Spleen (tissue), 11 donors: ENCODE data around the gene PCMTD2. TPM values are rescaled to one million over a fixed set of nuclear protein-coding genes. Genes with fewer than 3 reads are reported as not detected.

ENCODE experiments used
- DNase-seq: peaks from one replicate; pipeline ENCODE4 v3.0.0-alpha.2; 2020
- H3K27ac ChIP-seq, 8 donors: fragments of 200-600 bp; sonication (generic) in 7 of 8; 1 replicate in 4 of 8; 2 replicates in 4 of 8; pipeline versions ENCODE4 v1.5.0 to v1.8.0; 2016 to 2021; ENCODE audit warnings: inconsistent platforms in 4 of 8, mild to moderate bottlenecking in 4 of 8, moderate library complexity in 1 of 8
- H3K27me3 ChIP-seq, 7 donors: fragments of 200-600 bp; sonication (generic) in 6 of 7; replicated peaks in 1 of 7; 1 replicate in 4 of 7; 2 replicates in 3 of 7; pipeline versions ENCODE4 v1.5.0 to v1.8.0; 2016 to 2021; ENCODE audit warnings: inconsistent platforms in 3 of 7, mild to moderate bottlenecking in 1 of 7
- H3K36me3 ChIP-seq, 6 donors: fragments of 200-600 bp; sonication (generic) in 5 of 6; 1 replicate in 4 of 6; 2 replicates in 2 of 6; pipeline versions ENCODE4 v1.5.0 to v1.8.0; 2016 to 2021; ENCODE audit warnings: inconsistent platforms in 2 of 6
- H3K4me1 ChIP-seq, 6 donors: fragments of 200-600 bp; sonication (generic) in 5 of 6; 1 replicate in 3 of 6; 2 replicates in 3 of 6; pipeline versions ENCODE4 v1.5.0 to v1.8.0; 2016 to 2021; ENCODE audit warnings: inconsistent platforms in 3 of 6
- H3K4me3 ChIP-seq, 8 donors: fragments of 200-600 bp; sonication (generic) in 7 of 8; 1 replicate in 4 of 8; 2 replicates in 4 of 8; pipeline versions ENCODE4 v1.5.0 to v1.8.0; 2016 to 2021; ENCODE audit warnings: inconsistent platforms in 4 of 8, mild to moderate bottlenecking in 4 of 8, moderate library complexity in 2 of 8
- H3K9me3 ChIP-seq, 8 donors: fragments of 200-600 bp; sonication (generic) in 7 of 8; 1 replicate in 4 of 8; 2 replicates in 4 of 8; pipeline versions ENCODE4 v1.5.0 to v1.8.0; 2016 to 2021; ENCODE audit warnings: inconsistent platforms in 4 of 8
- CTCF ChIP-seq, 11 experiments: fragments of 200-600 bp in 7 of 11; fragments of 450-650 bp in 4 of 11; sonication (generic) in 4 of 11; IDR thresholded peaks in 8 of 11; conservative IDR thresholded peaks in 3 of 11; 1 replicate in 7 of 11; 2 replicates in 4 of 11; pipeline versions ENCODE4 v1.4.0 to v1.8.0; 2016 to 2021; ENCODE audit warnings: antibody characterized with exemption in 11 of 11, inconsistent platforms in 4 of 11, mild to moderate bottlenecking in 1 of 11
- POLR2A ChIP-seq, 3 donors: fragments of 450-650 bp; IDR thresholded peaks; one replicate each; pipeline ENCODE4 v1.5.1; 2017; ENCODE audit warnings: antibody characterized with exemption in 3 of 3, mild to moderate bottlenecking in 1 of 3
- POLR2AphosphoS5 ChIP-seq, 3 donors: sonication (generic); formaldehyde crosslinking; IDR thresholded peaks; one replicate each; pipeline ENCODE4 v1.5.1; 2017; ENCODE audit warnings: antibody characterized with exemption in 3 of 3
- WGBS, 5 donors: extraction: QIAGEN DNeasy Blood & Tissue Kit in 3 of 5; methylation state at CpG; one replicate each; pipeline versions ENCODE4 v1.1.5 to v1.1.7; 2013 to 2018; 5-methylcytosine and 5-hydroxymethylcytosine counted together
- intact Hi-C: fragments of 100-400 bp; cut with DNase I; formaldehyde crosslinking; loops from one replicate; pipeline ENCODE4 v1.15.0; 2023; ENCODE audit warnings: low total_unique reads
- polyA plus RNA-seq, 3 donors: library from polyadenylated mRNA; stranded (reverse); fragments of 200-250 nt; gene quantifications; one replicate each; pipeline ENCODE4 v1.2.1, GENCODE V29; 2013
- total RNA-seq, 7 donors: library from RNA; depleted of rRNA in 3 of 7; stranded (reverse); fragments of >200 nt in 3 of 7; fragmentation: NEBNext Ultra II Directional in 4 of 7; extraction: Animal tissue kit (Norgen Biotek cat#: 25700) in 4 of 7; gene quantifications; one replicate each; pipeline versions ENCODE4 v1.1.0 to v1.2.1, GENCODE V29; 2016 to 2021
- donor health status: healthy with polysubstance abuse.
- donor health status: DM: no; HTN: no; CAD: no; lungs with moderate emphysema.
- donor health status: DM: no; HTN: no; CAD: no.
- donor health status: Bipolar disorder and iron deficiency.
- donor health status: healthy.
- donor health status: DM: no; HTN: no; CAD: no.
- donor health status: DM: yes; HTN: yes; CAD: no.

PCMTD2 gene
- total and polyA plus RNA-seq, 10 donors, result 36.0 to 104 (median 68.3) TPM

- WGBS, 5 donors, result 92 to 98% (median 95%) methylated on average over 10 of the region's 10 CpGs
- no peak for DNase-seq
Measured at GRCh38 chr20:64268174-64268573, 12.6 kb downstream of the PCMTD2 start.

GRCh38 chr20:64269604-64270411 is 14.3 kb downstream of the PCMTD2 start:
- Histone ChIP-seq H3K36me3 (peaks cover 0 to 78% (median 38%) of the 10 kb centered on the region in 6 donors), H3K9me3 (no peaks in the 10 kb centered on the region), H3K4me3 (no peak overlapping the region), H3K27ac (no peak overlapping the region), H3K4me1 (peaks cover 0 to 13% (median 2%) of the 10 kb centered on the region in 6 donors), H3K27me3 (no peaks in the 10 kb centered on the region)
- DNase-seq, result no peak
- intact Hi-C loops, result no loop called here
- WGBS, 5 donors, result 93 to 98% (median 95%) methylated on average over 53 of the region's 53 CpGs
- no peak for TF ChIP-seq POLR2A (IDR thresholded peaks at IDR 0.05)
- TF ChIP-seq CTCF (IDR thresholded peaks at IDR 0.05 in 8 of 11, conservative IDR thresholded peaks at IDR 0.05 in 3 of 11), result no peak
- no peak for TF ChIP-seq POLR2AphosphoS5 (IDR thresholded peaks at IDR 0.05)

More at GRCh38 chr20:64268174-64268573, 12.6 kb downstream of the PCMTD2 start:
- Histone ChIP-seq H3K27ac (no peak overlapping the region), H3K4me1 (peaks cover 0 to 27% (median 4%) of the 10 kb centered on the region in 6 donors), H3K4me3 (no peak overlapping the region), H3K36me3 (peaks cover 0 to 78% (median 27%) of the 10 kb centered on the region in 6 donors), H3K27me3 (no peaks in the 10 kb centered on the region), H3K9me3 (no peaks in the 10 kb centered on the region)
- intact Hi-C loops, result no loop called here
- TF ChIP-seq POLR2AphosphoS5 (IDR thresholded peaks at IDR 0.05) (no peak), CTCF (IDR thresholded peaks at IDR 0.05 in 8 of 11, conservative IDR thresholded peaks at IDR 0.05 in 3 of 11) (no peak), POLR2A (IDR thresholded peaks at IDR 0.05) (no peak)

GRCh38 chr20:64271636-64272035 is 16.1 kb downstream of the PCMTD2 start:
- Histone ChIP-seq H3K36me3 (peaks cover 0 to 78% (median 32%) of the 10 kb centered on the region in 6 donors), H3K27ac (no peak overlapping the region), H3K4me3 (no peak overlapping the region), H3K27me3 (no peaks in the 10 kb centered on the region), H3K9me3 (no peaks in the 10 kb centered on the region), H3K4me1 (no peaks in the 10 kb centered on the region)
- DNase-seq, result no peak
- intact Hi-C loops, result no loop called here
- 90 to 94% (median 92%) methylated on average over 11 of the region's 11 CpGs for WGBS, 5 donors
- TF ChIP-seq POLR2A (IDR thresholded peaks at IDR 0.05) (no peak), CTCF (IDR thresholded peaks at IDR 0.05 in 8 of 11, conservative IDR thresholded peaks at IDR 0.05 in 3 of 11) (no peak), POLR2AphosphoS5 (IDR thresholded peaks at IDR 0.05) (no peak)

- peaks cover 0 to 74% (median 28%) of the 10 kb centered on the region in 6 donors for H3K36me3 ChIP-seq
- no peak for DNase-seq
- no peak overlapping the region for H3K27ac ChIP-seq
- intact Hi-C loops, result no loop called here
- H3K27me3 ChIP-seq, result no peaks in the 10 kb centered on the region
- WGBS, 5 donors, result 93 to 95% (median 94%) methylated on average over 19 of the region's 19 CpGs
- no peak overlapping the region for H3K4me3 ChIP-seq
- TF ChIP-seq CTCF (IDR thresholded peaks at IDR 0.05 in 8 of 11, conservative IDR thresholded peaks at IDR 0.05 in 3 of 11) (no peak), POLR2A (IDR thresholded peaks at IDR 0.05) (no peak), POLR2AphosphoS5 (IDR thresholded peaks at IDR 0.05) (no peak)
- H3K9me3 ChIP-seq, result no peaks in the 10 kb centered on the region
- H3K4me1 ChIP-seq, result no peaks in the 10 kb centered on the region
Measured at GRCh38 chr20:64273109-64273508, 17.6 kb downstream of the PCMTD2 start.
